HG03571 (cell line): ENCODE data around the gene GFM1.

ENCODE experiments used
- ATAC-seq: cut with Tn5 transposase; IDR thresholded peaks from one replicate; pipeline ENCODE4 v1.9.1; 2021; ENCODE audit not compliant: unreplicated experiment

Gene GFM1

DNA sequence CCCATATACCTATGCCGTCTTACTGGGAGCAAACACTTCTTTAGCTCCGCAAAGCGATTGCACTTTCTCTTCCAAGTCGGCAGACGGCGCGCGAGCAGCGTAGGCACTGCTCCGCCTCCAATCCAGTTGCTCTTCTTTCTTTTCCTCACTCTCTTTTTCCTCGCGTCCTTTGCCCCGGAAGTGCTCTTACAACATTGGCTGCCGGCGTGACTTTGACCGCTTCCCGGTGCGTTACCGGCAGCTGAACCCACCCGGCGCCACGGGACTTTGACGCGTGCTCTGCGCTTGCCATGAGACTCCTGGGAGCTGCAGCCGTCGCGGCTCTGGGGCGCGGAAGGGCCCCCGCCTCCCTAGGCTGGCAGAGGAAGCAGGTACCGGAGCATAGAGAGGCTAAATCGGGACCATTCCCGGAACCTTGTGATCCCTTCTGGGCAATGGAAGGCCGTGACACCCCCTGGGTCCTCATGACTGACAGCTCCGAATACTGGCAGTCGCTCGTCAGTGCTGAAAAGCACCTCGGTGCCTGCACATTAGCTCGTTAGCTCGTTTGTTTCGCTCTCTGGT is at the start of gene GFM1:
TSS of gene GFM1 (plus strand) at position 183 of the 564 bp plus-strand sequence. CDS start at position 291, 108 bp downstream.
- ATAC-seq = peak; percentile 99

DNA sequence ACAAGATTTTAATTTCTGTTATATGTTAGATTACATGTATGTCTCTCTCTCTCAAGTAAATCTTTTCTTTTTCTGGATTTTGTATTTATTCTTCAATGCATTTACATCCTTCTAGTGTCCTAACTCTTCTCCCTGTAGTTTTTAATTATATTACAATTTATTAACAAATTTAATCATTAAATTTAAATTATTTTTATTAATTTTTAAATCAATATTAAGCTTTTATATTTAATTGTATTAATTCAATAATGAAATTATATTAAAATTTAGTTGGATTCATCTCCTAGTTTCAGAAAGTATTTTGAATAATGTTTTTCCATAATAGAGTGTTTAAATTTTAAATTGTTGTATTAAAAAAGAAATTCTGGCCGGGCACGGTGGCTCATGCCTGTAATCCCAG is 43.5 kb upstream of the GFM1 start:
- ATAC-seq = no peak

DNA sequence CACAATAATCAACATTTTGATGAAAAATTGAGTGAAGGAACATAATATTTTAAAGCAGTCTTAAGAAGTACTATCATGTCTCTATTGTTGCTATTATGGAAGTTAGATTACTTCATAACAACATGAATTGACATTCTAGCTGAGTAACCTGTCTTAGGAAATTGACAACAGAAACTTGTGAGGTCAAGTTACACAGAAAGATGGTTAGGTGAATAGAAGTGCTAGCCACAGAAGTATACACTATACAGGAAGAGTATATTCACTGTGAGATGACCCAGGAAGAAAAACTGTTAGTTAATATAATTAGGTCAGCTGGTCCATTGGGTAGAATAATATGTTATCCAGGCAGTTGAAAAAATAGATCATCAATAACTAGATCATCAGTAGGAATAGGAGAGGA is 42.1 kb upstream of the GFM1 start:
- ATAC-seq = no peak

DNA sequence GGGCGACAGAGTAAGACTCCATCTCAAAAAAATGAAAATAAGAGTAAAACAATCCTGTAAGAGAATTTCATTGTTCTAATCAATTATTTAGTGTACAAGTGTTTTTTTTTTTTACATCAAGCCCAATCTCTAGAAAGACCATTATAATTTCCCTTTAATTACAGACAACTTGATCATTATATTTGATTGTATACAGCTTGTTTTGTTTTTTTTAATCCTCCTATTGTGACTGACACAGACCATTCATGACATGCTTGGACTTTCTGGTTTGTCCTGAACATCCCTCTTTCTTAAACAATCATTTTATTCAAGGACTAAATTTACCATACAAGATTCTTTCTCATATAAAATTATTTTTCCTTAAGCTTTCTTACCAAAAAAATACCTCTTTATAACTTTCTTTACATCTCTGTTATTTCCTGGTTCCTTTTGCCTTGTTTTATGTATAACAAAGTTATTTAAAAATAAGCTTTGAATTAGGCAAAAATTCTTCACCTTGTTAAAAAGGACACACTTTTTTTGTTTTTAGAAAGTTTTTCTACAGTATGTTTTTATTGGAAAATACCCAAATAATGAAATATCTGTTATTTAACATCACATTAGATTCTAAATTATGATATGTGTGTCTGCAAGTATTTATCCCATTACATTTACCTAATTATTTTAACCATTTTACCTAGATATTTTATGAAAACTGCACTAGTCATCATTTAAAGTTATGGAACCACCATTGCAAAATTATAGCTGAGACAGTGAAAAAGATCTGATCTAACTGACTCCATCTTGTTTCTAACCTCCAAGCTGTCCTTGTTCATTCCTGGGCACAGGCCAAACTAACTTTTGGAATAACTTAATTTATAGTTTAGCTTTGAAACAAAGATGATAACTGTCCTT is 26.1 kb upstream of the GFM1 start:
- ATAC-seq = no peak

DNA sequence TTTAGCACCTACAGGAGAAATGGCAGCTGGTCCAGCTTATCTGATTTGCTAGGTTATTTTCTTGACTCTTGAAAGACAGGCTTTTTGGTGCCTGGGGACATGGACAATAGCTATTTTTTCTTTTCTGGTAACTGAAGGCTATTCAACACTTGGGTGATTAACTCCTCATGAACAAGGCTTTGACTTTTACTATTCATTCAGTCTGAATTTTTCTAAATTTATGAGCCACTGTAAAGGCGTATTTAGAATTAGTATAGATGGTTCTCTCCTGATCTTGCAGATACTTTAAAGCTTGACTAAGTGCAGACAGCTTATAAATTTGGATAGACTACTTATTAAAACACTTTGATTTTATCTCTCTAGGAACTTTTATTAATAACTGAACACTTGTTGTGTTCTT is 18.4 kb upstream of the GFM1 start:
- no peak for ATAC-seq

DNA sequence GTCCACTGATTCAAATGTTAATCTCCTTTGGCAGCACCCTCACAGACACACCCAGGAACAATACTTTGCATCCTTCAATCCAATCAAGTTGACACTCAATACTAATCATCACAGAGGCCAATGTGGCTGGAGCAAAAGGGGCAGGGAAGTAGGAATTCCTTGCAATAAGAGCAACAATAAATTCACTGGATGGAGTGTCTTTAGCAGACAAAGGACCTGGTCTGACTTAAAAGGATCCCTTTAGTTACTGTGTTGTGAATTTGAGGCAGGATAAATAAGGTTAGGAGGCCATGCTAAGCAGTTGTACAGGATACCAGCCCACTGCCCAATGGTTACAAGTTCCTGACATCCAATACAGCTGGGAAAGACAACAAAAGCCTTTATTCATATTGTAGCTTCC is 12.3 kb upstream of the GFM1 start:
- ATAC-seq = no peak

DNA sequence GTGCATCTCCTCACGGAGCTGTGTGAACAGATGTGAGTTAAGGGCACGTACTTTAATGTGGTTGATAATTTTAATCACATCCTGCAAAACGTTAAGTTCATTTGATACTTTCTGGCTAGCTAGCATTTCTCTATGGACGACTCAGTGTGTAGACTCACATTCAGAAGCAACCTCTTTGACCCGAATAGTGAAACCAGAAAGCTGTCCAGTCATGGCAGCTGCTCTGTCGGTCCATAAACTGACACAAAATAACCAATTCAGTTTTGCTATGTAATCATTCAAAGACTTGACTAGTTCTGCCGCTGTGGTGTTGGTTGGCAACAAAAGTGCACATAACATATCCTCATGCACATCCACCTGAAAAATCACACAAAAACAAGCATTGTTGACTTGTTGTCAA is 3.7 kb upstream of the GFM1 start:
- no peak for ATAC-seq

DNA sequence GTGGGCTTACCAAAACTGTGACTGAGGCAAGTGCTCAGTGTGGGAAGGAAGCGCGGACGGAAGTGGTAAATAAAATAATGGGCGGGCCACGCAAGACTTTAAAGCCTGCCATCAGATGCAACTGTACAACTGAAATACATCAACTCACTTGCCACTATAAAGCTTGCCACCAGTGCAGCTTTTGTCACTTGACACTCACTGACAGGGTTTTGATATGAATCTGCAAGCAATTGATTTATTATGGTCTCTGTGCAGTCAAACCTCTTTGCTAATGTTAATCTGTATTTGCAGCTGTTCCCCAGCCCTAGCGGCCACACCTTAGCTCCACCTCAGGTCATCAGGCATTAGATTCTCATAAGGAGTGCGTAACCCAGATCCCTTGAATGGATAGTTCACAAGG is 2.3 kb upstream of the GFM1 start:
- no peak for ATAC-seq

DNA sequence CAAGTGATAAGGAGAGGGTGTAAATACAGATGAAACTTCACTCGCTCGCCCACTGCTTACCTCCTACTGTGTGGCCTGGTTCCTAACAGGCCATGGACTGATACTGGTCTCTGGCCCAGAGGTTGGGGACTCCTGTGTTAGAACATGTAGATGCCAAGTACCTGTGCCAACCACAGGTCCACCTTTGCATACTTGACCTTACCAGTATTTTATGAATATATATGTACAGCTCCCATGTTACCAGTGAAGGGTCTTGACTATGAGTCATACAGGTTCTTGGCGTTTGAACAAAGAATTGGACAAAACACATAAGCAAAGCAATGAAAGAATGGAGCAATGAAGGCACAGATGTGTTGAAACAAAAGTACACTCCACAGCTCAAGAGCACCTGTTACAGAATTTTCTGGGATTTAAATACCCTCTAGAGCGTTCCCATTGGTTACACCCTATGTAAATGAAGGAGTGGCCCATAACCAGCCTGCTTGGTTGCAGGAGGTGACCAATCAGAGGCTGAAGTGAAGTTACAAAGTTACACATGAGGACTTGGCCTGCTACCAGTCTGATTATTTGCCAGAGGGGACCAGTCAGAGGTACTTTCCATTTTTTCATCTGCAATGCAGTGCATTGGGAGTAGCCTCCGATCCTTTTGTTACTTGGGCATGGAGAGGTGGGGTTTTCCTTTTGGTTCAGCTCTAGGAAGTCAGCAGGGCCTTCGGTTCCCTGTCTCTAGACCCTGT is 1.7 kb upstream of the GFM1 start:
- no peak for ATAC-seq

DNA sequence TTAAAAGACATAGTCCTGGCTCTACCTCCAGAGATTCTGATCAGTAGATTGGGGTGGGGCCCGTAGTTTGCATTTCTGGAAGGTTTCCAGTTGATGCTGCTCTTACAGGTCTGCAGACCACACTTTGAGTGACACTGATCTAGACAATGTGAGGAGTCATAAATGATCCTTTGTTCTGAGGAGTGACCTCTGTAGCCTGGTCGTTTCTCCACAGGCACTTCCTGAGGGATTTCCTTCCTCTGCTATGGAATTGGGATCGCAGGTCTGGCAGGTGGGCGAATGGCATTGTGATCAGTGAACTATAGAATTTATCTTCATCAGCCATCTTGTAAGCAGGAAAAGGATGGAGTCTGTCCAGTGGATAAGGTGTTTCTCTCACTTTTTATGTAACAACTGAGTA is 5.5 kb downstream of the GFM1 start:
- ATAC-seq = no peak

DNA sequence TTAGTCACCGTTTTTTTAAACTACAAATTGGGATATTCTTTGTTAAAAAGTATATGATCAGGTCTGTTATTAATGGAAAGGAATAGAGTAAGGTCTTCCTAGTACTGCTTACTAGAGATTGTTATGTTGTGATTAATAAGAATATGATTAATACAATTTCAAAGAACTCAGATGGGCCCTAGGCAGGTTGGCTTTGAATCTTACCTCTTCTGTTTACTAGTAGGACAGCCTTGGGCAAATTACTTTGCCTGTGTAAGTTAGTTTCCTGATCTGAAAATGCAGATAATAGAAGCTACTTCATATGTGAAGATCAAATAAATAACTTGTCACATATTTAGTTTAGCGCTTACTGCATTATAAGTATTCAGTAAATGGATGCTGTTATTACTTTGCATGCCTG is 6.9 kb downstream of the GFM1 start:
- no peak for ATAC-seq

DNA sequence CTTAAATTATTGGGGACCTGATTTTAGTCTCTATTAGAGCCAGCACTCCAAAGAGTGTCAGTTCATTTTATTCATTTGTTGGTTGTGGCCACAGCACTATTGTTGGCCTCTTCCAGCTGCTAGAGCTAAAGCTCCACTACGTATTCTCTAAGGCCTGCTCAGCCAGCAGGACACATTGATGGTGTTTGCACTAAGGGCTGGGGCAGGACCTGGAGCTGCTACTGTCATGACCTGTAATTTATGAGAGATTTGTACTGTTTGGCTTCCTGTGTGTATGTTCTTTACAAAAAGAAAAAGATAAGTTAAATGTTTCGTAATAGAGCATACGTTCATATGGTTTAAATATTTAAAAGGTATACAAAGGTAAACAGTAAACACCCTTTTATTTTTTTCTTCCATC is 8.1 kb downstream of the GFM1 start:
- no peak for ATAC-seq

DNA sequence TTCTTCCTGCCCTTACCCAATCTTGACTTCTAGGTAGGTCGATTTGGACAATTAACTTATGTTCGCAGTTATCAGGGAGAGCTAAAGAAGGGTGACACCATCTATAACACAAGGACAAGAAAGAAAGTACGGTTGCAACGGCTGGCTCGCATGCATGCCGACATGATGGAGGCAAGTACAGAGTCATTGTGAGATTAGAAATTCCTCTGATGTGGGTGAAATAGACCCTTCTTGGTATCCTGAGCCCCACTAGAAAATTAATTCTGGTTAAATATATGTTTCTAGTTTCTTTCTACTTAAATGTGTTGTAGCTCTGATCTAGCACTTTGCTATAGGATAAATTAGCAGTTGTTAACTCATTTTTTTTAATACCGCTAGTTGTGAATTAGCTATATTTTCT is 14.6 kb downstream of the GFM1 start:
- ATAC-seq = no peak

DNA sequence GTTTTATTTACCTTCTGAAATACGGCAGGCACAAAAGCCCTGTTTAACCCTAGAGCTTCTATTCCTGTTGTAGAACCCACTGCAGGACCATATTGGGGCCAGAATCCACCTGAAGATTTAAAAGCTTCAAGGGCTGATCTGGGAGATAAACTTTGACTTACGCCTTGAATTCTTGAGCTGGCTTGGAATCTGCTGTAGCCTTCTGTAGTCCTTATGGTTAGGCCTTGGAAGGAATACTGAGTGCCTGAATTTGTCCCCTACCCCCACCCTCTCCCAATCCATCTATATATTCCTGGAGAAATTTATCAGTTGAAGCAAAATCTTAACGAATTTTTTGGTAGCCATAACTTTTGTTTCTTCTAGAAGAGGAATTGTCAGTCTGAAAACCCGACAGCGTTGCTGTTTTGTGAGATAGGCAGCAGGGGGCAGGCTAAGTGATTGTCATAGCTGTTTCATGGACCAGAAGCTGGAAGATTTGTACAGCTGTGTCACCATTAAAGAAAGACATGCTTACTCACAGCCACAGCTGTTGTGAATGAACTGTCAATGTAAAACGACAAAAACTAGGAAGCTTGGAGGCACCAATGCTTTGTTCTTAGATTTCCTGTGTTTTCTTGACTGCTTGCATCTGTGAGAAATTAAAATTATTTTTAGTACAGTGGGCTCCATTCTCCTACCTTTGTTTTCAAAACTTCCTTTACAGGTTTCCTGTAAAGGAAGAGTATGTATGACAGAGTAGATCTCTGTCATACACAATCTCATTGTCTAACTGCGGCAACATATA is 15.3 kb downstream of the GFM1 start:
- ATAC-seq = no peak

DNA sequence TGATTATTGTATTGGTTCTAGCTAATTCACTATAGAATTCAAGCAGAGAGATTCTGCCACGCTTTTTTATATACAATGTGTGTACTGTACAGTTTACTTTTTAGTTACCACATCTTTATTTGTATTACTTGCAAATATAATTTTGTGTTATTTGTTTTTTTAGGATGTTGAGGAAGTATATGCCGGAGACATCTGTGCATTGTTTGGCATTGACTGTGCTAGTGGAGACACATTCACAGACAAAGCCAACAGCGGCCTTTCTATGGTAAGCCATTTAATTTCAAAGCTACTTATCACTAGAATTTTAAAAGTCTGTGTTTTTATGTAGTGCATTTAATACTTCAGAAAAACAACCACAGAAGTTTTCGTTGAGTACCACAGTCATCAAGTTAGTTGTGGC is 16.4 kb downstream of the GFM1 start:
- ATAC-seq = no peak

DNA sequence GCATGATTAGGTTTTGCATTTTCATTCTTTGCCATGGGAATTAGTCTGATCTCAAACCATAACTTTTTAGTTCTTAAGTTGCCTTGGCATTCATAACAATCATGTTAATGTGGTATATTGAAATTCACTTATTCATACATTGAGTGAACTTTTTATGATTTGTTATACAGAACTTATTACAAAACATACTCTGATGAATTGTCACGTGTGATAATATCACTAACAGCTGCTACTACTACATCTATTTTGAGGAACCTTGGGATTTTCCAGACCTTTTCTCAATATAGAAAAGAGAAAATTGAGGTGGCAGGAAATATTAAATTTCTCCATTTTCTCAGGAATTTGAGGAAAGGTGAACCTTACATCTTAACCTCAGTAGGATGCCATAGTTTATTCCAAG is 18.9 kb downstream of the GFM1 start:
- ATAC-seq = no peak

DNA sequence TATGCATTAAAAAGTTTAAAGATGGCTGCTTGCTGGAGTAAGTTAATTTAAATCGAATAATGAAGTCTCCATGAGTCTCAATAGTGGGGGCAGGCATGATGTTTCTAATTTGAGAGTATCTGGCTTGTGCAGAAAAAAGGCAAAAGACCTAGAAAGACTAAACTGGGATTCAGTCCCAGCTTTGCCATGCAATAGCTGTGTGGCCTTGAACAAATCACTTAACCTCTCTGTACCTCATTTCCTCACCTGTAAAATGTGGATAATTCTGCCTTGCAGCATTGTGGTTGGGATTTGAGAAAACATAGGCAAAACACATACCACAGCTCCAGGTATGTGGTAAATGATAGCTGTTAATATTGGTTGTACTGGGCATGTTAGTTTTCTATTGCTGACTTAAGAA is 19.5 kb downstream of the GFM1 start:
- no peak for ATAC-seq

DNA sequence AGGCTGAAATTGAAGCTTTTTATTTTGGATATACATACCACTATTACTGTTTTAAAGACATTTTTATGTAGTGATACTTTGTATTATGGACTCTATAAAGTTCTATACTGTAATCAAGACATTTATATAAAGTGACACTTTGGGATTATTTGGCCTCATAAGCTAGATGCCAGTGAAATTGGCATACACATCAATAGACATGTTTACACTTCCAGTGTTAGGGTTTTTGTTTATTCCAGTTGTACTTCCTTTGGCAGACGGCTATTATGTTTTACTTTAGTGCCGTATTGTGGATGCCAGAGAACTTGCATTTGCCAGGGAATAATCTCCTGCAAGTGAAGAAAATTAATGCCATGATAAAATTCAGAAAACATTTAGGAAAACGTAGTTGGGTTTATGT is 22.1 kb downstream of the GFM1 start:
- ATAC-seq = no peak

DNA sequence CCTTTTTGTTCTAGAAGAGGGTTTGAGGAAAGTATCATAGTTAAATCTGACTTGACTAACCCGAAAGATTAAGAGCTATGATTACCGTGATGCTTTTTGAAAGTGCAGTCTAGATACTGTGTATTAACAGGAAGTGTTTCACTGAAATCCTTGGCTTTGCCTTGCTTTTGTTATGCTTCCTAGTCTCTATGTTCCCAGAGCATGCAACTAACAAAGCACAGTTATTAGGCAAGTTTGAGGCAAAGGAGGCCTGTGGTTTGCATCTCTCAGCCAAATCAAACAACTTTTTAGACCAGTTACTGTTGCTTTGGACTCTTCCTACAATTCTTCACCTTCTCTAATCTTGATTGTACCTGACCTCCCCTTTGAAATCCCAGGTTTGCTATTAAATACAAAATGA is 24.2 kb downstream of the GFM1 start:
- ATAC-seq = no peak

DNA sequence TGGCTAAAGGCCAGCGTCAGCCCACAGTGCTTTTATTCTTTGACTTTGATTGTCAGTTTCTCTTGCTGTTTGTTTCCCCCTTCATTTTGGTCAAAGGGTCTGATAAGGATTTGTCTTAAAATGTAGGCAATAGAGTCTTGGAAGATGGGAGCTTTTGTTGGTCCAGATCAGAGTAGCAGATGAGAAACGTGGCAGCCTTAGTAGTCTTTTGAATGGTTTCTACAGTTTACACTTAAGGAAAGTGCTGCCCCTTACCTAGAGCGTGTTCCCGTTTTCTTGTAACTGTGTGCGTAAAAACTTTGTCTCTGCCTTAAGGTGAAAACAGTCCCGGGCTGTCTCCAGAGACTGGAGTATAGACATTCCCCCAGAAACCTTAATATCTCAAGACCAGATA is 27.5 kb downstream of the GFM1 start:
- no peak for ATAC-seq
